UCSD-AML1 (cell line): ENCODE results near the gene TMEM163.
"Not testable (repeated sequence)": the region's sequence is repeated elsewhere in the genome, so short reads cannot be mapped to it uniquely, and the experiment has no call there.

Source experiments
- DNase-seq: peaks from one replicate; lab custom pipeline; 2025; ENCODE audit not compliant: unreplicated experiment; lab: John Stamatoyannopoulos, UW

The TMEM163 gene

GRCh38 chr2:134537702-134538101 is 181.1 kb downstream of the TMEM163 start:
- DNase-seq, result no peak

GRCh38 chr2:134537121-134537520 is 181.7 kb downstream of the TMEM163 start:
- DNase-seq, result no peak

GRCh38 chr2:134536296-134536695 is 182.5 kb downstream of the TMEM163 start:
- no peak for DNase-seq

- no peak for DNase-seq
Measured at GRCh38 chr2:134532537-134532936, 186.3 kb downstream of the TMEM163 start.

GRCh38 chr2:134527381-134527780 is 191.4 kb downstream of the TMEM163 start:
- no peak for DNase-seq

- DNase-seq, result no peak
Measured at GRCh38 chr2:134522496-134523455, 196.0 kb downstream of the TMEM163 start.

GRCh38 chr2:134518101-134518500 is 200.7 kb downstream of the TMEM163 start:
- no peak for DNase-seq

- no peak for DNase-seq
Measured at GRCh38 chr2:134515137-134515536, 203.7 kb downstream of the TMEM163 start.

- DNase-seq, result no peak
Measured at GRCh38 chr2:134513465-134513804, 205.4 kb downstream of the TMEM163 start.

- no peak for DNase-seq
Measured at GRCh38 chr2:134512734-134513464, 205.9 kb downstream of the TMEM163 start.

- no peak for DNase-seq
Measured at GRCh38 chr2:134508391-134508790, 210.4 kb downstream of the TMEM163 start.

- DNase-seq, result no peak
Measured at GRCh38 chr2:134507697-134508096, 211.1 kb downstream of the TMEM163 start.

- not testable (repeated sequence) for DNase-seq
Measured at GRCh38 chr2:134507159-134507558, 211.6 kb downstream of the TMEM163 start.

- no peak for DNase-seq
Measured at GRCh38 chr2:134505446-134505845, 213.4 kb downstream of the TMEM163 start.

GRCh38 chr2:134504586-134505336 is 214.0 kb downstream of the TMEM163 start:
- no peak for DNase-seq

- DNase-seq, result no peak
Measured at GRCh38 chr2:134502104-134502503, 216.7 kb downstream of the TMEM163 start.

- DNase-seq, result no peak
Measured at GRCh38 chr2:134501476-134502091, 217.2 kb downstream of the TMEM163 start.

- no peak for DNase-seq
Measured at GRCh38 chr2:134500211-134500935, 218.4 kb downstream of the TMEM163 start.

- no peak for DNase-seq
Measured at GRCh38 chr2:134499307-134499926, 219.4 kb downstream of the TMEM163 start.

GRCh38 chr2:134498654-134499053 is 220.1 kb downstream of the TMEM163 start:
- no peak for DNase-seq
